DMS 273 (cell line): ENCODE results near the gene VPS36.
"Not testable (repeated sequence)": the region's sequence is repeated elsewhere in the genome, so short reads cannot be mapped to it uniquely, and the experiment has no call there.

Source experiments
- DNase-seq: peaks from one replicate; lab custom pipeline; 2025; ENCODE audit not compliant: unreplicated experiment; lab: John Stamatoyannopoulos, UW

VPS36 gene

GRCh38 chr13:52447354-52447753, 3.1 kb downstream of the VPS36 start:
- no peak for DNase-seq

- no peak for DNase-seq
Observed at GRCh38 chr13:52446265-52446664, 4.2 kb downstream of the VPS36 start.

- DNase-seq = no peak
Observed at GRCh38 chr13:52432456-52432855, 18.0 kb downstream of the VPS36 start.

- peak; percentile 60 for DNase-seq
Observed at GRCh38 chr13:52428295-52428694, 22.1 kb downstream of the VPS36 start.

- DNase-seq = no peak
Observed at GRCh38 chr13:52421216-52421615, 29.2 kb downstream of the VPS36 start.

- no peak for DNase-seq
Observed at GRCh38 chr13:52419080-52419479, 31.4 kb downstream of the VPS36 start.

- no peak for DNase-seq
Observed at GRCh38 chr13:52414963-52415362, 35.5 kb downstream of the VPS36 start.

GRCh38 chr13:52414051-52414450, 36.4 kb downstream of the VPS36 start:
- no peak for DNase-seq

GRCh38 chr13:52412128-52412527, 38.3 kb downstream of the VPS36 start:
- no peak for DNase-seq

- no peak for DNase-seq
Observed at GRCh38 chr13:52411629-52412028, 38.8 kb downstream of the VPS36 start.

GRCh38 chr13:52408071-52408658, 42.3 kb downstream of the VPS36 start:
- DNase-seq = not testable (repeated sequence)

GRCh38 chr13:52407436-52407835, 43.0 kb downstream of the VPS36 start:
- DNase-seq = not testable (repeated sequence)

- no peak for DNase-seq
Observed at GRCh38 chr13:52406629-52407028, 43.8 kb downstream of the VPS36 start.

GRCh38 chr13:52405767-52406494, 44.5 kb downstream of the VPS36 start, which contains the start of gene THSD1:
Gene THSD1, minus strand, starts transcription at chr13:52406172. Its CDS starts 3,572 bp downstream, at chr13:52402600.
- peak; percentile 49 for DNase-seq

GRCh38 chr13:52405369-52405766, 45.1 kb downstream of the VPS36 start:
- DNase-seq = peak; percentile 33

GRCh38 chr13:52399708-52400107, 50.7 kb downstream of the VPS36 start:
- peak; percentile 3 for DNase-seq

- no peak for DNase-seq
Observed at GRCh38 chr13:52399046-52399445, 51.4 kb downstream of the VPS36 start.

GRCh38 chr13:52395704-52396103, 54.7 kb downstream of the VPS36 start:
- peak; percentile 55 for DNase-seq

GRCh38 chr13:52394586-52394985, 55.8 kb downstream of the VPS36 start:
- peak; percentile 51 for DNase-seq

GRCh38 chr13:52393572-52394357, 56.7 kb downstream of the VPS36 start:
- DNase-seq = no peak

- DNase-seq = no peak
Observed at GRCh38 chr13:52387721-52388120, 62.7 kb downstream of the VPS36 start.

GRCh38 chr13:52385870-52386269, 64.6 kb downstream of the VPS36 start:
- no peak for DNase-seq
